Fibroblast of peridontal ligament (primary cell): ENCODE data around the gene SPIB.
"Not testable (repeated sequence)": the region's sequence is repeated elsewhere in the genome, so short reads cannot be mapped to it uniquely, and the experiment has no call there.

ENCODE experiments used
- DNase-seq: peaks from one replicate; pipeline ENCODE4 v3.0.0-alpha.2; 2010; ENCODE audit errors: extremely low read depth

Gene SPIB

DNA sequence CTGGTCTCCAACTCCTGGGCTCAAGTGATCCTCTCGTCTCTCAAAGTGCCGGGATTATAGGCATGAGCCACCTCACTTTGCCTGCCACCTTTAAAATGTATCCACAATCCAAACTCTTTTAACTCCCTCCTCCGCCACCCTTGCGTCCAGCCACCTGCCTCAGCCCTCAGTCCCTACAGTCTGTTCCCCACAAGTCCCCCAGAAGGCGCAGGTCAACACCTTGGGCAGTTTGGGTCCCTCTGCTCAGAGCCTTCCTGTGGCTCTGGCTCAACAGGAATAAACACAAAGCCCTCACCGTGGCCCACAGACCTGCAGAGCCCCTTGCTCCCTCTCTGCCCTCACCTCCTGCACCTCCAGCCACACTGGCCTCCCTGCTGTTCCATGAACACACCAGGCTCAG is 50.1 kb downstream of the SPIB start:
- DNase-seq: no peak

DNA sequence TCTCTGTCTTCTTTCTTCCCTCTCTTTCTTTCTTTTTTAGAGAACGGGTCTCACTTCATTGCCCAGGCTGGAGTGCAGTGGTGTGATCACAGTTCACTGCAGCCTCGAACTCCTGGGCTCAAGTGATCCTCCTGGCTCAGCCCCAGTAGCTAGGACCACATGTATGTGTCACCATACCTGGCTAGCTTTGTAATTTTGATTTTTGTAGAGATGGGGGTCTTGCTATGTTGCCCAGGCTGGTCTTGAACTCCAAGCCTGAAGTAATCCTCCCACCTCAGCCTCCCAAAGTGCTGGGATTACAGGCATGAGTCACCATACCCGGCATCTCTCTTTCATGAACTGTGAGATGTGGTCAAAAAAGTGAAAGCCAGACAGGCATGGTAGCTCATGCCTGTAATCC is 54.6 kb downstream of the SPIB start:
- DNase-seq: not testable (repeated sequence)

DNA sequence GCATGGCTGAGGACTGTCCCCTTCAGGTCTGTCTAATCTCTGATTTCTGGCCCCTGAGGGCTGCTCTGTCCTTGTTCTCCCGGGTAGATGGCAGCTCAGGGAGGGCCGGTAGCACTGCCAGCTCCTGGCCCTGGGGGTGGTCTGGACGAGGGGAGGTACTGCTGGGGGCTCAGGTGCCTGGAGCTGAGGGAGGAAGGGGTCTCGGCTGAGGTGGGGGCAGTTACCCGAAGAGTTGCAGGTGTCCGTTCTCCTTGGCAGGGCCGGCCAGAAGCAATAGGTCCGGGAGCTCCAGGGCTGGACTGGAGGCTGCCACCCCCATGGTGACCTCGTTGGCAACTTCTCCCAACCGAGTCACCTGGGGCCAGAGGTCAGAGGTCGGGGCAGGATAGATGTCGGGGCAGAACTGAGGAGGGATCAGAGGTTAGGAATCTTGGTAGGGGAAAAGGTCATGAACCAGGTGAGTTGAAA is 56.4 kb downstream of the SPIB start:
- DNase-seq: no peak

DNA sequence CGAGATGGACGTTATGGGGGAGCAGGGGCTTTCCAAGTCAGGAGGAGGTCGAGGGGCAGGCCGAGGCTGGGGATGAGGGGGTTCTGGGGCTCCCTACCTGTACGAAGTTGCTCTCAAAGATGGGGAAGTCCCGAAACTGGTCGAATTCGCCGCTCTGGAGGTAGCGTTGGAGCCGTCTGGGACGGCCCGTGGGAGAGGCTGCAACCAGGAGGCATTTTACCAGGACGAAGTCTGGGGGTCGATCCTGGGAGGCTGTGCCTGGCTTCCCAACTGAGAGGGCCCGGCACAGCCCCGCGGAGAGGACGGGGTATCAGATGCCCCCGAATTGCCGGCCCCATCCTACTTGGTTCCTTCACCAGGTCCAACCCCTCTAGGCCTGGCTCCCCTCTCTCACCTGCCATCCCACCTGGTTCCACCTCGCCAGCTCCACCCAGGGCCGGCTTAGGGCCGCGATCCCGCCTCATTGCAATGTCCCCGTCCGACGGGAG is 57.0 kb downstream of the SPIB start:
- DNase-seq: no peak

DNA sequence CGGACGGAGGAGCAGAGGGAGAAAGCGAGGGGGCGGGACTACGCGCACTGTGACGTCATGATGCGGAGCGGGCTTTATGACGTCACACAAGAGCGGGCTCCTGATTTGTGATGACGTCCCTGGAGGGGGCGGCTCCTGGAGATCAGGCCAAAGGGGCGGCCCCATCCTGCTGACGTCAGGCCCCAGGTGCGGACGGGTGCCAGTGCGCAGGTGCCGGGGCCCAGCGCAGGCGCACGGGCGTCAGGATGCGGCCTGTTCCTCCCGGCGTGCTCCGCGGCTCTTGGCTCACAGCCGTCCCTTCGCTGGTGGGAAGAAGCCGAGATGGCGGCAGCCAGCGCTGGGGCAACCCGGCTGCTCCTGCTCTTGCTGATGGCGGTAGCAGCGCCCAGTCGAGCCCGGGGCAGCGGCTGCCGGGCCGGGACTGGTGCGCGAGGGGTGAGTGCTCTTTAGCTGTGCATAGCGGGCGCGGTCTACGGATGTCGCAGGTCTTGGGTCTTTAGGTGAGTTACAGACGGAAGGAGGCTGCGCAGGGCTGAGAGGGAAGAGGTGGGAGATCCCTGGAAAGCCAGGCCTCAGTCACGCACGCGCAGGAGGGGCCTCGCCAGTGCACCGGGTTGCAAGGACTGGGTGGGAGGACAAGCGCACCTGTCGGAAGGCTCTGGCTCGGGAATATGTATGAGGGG is 57.6 kb downstream of the SPIB start, which contains the start of the genes EMC10 and GARIN5A:
TSS of gene EMC10 (plus strand) at position 284 of the 683 bp plus-strand sequence. CDS start at position 322, 38 bp downstream.
TSS of gene GARIN5A (minus strand) at position 625 of the 683 bp plus-strand sequence. CDS start at position 165, 460 bp downstream.
- peak; percentile 88 for DNase-seq

DNA sequence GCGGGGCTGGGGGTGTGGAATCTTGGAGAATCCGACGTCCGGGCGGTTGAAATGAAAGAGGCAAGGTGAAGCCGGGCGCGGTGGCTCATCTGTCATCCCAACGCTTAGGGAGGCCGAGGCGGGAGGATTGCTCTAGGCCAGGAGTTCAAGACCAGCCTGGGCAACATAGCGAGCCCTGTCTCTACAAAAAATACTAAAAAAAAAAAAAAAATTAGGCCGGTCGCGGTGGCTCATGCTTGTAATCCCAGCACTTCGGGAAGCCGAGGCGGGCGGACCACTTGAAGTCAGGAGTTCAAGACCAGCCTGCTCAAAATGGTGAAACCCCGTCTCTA is 58.1 kb downstream of the SPIB start:
- no peak for DNase-seq

DNA sequence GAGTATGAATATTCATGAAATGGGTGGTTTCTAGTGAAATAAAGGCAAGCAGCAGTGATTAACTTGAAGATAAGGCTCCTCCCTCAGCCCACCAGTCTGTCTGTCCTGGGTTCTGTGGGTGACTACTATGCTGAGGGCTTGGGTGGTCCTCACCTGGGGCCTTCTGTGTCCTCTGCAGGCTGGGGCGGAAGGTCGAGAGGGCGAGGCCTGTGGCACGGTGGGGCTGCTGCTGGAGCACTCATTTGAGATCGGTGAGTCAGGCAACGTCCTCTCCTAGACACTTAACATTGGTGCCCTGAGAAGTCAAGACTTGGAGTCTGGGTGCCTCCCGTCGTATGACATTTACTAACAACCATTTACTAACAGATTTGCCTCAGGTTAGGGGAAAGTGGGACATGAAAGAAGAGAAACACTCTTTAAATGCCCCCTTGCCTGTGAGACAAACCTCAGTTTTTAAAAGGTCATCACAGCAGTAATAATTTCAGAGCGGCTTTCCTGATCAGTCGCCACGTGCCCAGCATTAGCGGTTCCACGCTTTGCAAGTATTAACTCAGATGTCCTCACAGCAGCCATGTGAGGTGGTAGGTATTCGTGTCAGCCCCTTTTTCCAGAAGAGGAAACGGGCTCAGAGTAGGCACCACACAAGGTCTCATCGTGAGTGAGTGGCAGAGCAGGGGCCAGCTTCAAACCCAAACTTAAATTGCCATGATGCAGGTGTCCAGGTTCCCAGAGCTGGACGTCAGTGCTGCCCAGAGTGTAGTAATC is 59.2 kb downstream of the SPIB start:
- DNase-seq: no peak

DNA sequence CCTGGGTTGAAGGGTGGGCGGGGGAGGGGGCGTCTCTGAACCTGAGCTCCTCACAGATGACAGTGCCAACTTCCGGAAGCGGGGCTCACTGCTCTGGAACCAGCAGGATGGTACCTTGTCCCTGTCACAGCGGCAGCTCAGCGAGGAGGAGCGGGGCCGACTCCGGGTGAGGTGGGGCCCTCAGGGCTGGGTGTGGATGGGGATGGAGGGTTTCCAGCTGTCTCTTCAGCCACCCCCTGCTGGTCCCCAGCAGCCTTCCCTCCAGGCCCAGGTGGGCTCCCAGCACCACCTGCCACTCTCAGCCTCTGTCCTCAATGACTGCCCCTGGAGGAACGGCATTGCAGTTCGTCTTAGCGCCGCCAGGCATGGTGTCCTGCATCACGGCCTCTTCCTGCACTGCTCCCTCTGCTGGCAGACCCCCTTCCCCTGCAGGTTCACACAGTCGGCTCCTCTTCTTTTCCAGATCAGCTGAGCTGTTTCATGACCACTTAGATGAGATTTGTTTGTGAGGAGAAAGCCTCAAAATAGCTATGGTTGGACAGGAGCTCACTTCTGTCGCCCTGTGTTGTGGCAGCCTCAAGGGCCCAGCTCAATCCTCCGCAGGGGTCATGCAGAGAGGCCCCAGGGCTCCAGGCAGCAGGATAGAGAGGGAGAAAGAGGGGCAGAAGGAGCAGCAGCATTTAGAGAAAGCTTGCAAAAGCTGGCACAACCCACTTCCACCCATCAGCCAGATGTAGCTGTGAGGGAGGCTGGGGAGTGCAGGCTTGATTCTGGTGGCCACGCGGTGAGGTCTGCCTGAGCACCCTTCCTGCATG is 60.4 kb downstream of the SPIB start:
- DNase-seq: peak; percentile 22

DNA sequence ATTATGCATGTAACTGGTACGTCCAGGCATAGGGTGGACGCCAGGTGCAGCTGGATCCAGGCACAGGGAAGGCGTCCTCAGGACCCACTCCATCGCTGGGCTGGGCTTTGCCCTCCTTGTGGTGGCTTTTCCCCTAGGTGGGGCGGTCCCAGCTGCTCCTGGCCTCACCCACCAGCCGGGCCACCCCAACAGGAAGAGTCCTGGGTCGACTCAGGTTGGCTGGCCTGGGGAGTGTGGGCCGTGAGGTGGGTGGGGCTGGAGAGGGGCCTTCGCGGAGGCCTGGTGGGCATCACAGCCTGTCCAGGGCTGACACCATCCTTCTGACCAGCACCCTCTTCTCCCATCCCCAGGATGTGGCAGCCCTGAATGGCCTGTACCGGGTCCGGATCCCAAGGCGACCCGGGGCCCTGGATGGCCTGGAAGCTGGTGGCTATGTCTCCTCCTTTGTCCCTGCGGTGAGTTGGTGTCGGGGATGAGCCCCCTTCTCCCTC is 61.1 kb downstream of the SPIB start:
- DNase-seq: no peak

DNA sequence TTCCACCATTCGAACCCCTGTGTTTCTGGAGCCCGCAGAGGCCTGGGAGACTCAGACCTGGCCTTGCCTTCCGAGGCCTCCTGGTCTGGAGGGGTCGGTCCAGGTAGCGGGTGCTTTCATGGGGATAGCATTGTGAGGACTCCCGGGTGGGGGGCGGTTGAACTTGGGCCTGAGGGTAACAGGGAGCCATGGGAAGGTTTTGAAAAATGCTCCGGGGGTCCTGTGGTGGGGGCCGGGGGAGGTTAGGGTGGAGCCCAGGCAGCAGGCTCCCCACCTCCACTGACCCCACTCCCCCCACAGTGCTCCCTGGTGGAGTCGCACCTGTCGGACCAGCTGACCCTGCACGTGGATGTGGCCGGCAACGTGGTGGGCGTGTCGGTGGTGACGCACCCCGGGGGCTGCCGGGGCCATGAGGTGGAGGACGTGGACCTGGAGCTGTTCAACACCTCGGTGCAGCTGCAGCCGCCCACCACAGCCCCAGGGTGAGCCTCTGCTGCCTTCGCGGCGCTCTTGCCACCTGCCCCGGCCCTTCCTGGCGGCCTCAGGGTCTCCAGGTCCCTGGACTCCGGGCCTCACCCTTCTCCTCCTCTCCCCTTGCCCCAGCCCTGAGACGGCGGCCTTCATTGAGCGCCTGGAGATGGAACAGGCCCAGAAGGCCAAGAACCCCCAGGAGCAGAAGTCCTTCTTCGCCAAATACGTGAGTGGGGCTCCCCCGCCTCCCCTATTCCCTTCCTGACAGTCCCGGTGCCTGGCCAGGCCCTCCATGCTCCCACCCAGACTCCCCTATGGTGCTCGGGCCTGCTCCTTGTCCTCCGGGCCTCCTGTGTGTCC is 61.8 kb downstream of the SPIB start:
- no peak for DNase-seq
